NT2/D1 (cell line): ENCODE measurements around the gene KIF23.

ENCODE experiments used
- SUZ12 ChIP-seq: IDR thresholded peaks from 2 replicates; pipeline ENCODE4 v1.6.1; 2011; ENCODE audit not compliant: insufficient read length, insufficient read depth; ENCODE audit errors: extremely low read depth
- YY1 ChIP-seq: IDR thresholded peaks from 2 replicates; pipeline ENCODE4 v1.6.1; 2011; ENCODE audit not compliant: insufficient read length, insufficient read depth

- TF ChIP-seq YY1 (no peak), SUZ12 (no peak)
Measured at GRCh38 chr15:69433831-69434230, 19.7 kb downstream of the KIF23 start.
